Endothelial cell of umbilical vein (primary cell): Measurements from ENCODE around the gene CHST15. TPM values are rescaled to one million over a fixed set of nuclear protein-coding genes. Genes with fewer than 3 reads are reported as not detected.

ENCODE experiments used
- BruUV-seq: library from RNA; stranded (reverse); fragments of 400-500 nt; replicated peaks from 2 replicates; lab custom pipeline; 2021; lab: Mats Ljungman, UMichigan
- CTCF ChIA-PET: fragments of 300-600, 350-600 bp; sonication (Branson Sonifier 250); formaldehyde crosslinking; loops from one replicate; lab custom pipeline; 2021; ENCODE audit warnings: antibody characterized with exemption, inconsistent platforms; lab: Charles Lee
- POLR2A ChIA-PET: fragments of 300-600, 350-600 bp; sonication (Branson Sonifier 250); formaldehyde crosslinking; loops from one replicate; lab custom pipeline; 2021; ENCODE audit warnings: antibody characterized with exemption, inconsistent platforms; lab: Charles Lee
- DNase-seq: peaks from one replicate; pipeline ENCODE4 v3.0.0-alpha.2; 2011; ENCODE audit warnings: low read depth, low spot score
- FAIRE-seq: peaks from 2 replicates; lab custom pipeline; 2011; peaks lifted over from hg19 to GRCh38; lab: Jason Lieb, UNC
- H2AFZ ChIP-seq: 2 replicates; pipeline ENCODE4 v1.6.0; 2012; ENCODE audit warnings: low read depth, low read length, control low read depth, inconsistent platforms
- H3K27ac ChIP-seq: 2 replicates; pipeline ENCODE4 v1.5.1; 2011; ENCODE audit warnings: low read depth, mild to moderate bottlenecking, control low read depth, low read length, moderate library complexity; ENCODE audit not compliant: insufficient read depth
- H3K27me3 ChIP-seq, 2 experiments: 2 replicates each; pipeline versions ENCODE4 v1.6.0 to v1.6.1; 2011; ENCODE audit warnings: low read length in 2 of 2, mixed read lengths in 1 of 2; ENCODE audit not compliant: control insufficient read depth in 2 of 2, insufficient read depth in 2 of 2
- H3K36me3 ChIP-seq, 2 experiments: 2 replicates in 1 of 2; 3 replicates in 1 of 2; pipeline ENCODE4 v1.5.1; 2011; ENCODE audit warnings: low read length in 2 of 2, mild to moderate bottlenecking in 1 of 2, moderate library complexity in 1 of 2; ENCODE audit not compliant: control insufficient read depth in 2 of 2, insufficient read depth in 2 of 2; ENCODE audit errors: extremely low read depth in 1 of 2
- H3K4me1 ChIP-seq: 3 replicates; pipeline ENCODE4 v1.5.1; 2011; ENCODE audit warnings: mild to moderate bottlenecking, low read length; ENCODE audit not compliant: control insufficient read depth, insufficient read depth; ENCODE audit errors: extremely low read depth
- H3K4me2 ChIP-seq: 2 replicates; pipeline ENCODE4 v1.6.1; 2011; ENCODE audit warnings: low read length, control low read depth, mixed read lengths; ENCODE audit not compliant: insufficient read depth
- H3K4me3 ChIP-seq, 3 experiments: fragments of 200-600 bp in 1 of 3; sonication (generic), shearing (Covaris generic) in 1 of 3; replicated peaks in 1 of 3; 2 replicates each; pipeline ENCODE4 v1.5.1; 2011 to 2016; ENCODE audit warnings: control low read depth in 3 of 3, low read length in 3 of 3, mild to moderate bottlenecking in 2 of 3, inconsistent platforms in 1 of 3, low read depth in 1 of 3, moderate library complexity in 1 of 3; ENCODE audit not compliant: insufficient read depth in 1 of 3
- H3K79me2 ChIP-seq: 2 replicates; pipeline ENCODE4 v1.6.0; 2012; ENCODE audit warnings: low read length, inconsistent platforms; ENCODE audit not compliant: control insufficient read depth, insufficient read depth
- H3K9ac ChIP-seq: replicated peaks from 2 replicates; pipeline ENCODE3; 2011; ENCODE audit warnings: low read length, control low read depth; ENCODE audit not compliant: insufficient read depth; ENCODE audit errors: extremely low read depth
- H3K9me1 ChIP-seq: replicated peaks from 3 replicates; pipeline ENCODE4 v1.6.0; 2011; ENCODE audit warnings: mild to moderate bottlenecking, low read length; ENCODE audit not compliant: control insufficient read depth, insufficient read depth; ENCODE audit errors: extremely low read depth
- H3K9me3 ChIP-seq: replicated peaks from 2 replicates; pipeline ENCODE4 v1.5.1; 2012; ENCODE audit warnings: low read length, inconsistent platforms; ENCODE audit not compliant: control insufficient read depth, insufficient read depth
- H4K20me1 ChIP-seq: replicated peaks from 2 replicates; pipeline ENCODE3; 2011; ENCODE audit warnings: mild to moderate bottlenecking, low read length; ENCODE audit not compliant: control insufficient read depth, insufficient read depth; ENCODE audit errors: extremely low read depth
- EZH2 ChIP-seq: IDR thresholded peaks from 2 replicates; pipeline ENCODE4 v1.6.1; 2012; ENCODE audit warnings: borderline replicate concordance, low read depth, mild to moderate bottlenecking, moderate library complexity, low read length, inconsistent platforms; ENCODE audit not compliant: severe bottlenecking
- FOS ChIP-seq: IDR thresholded peaks from 2 replicates; pipeline ENCODE4 v1.6.1; 2011; ENCODE audit warnings: mild to moderate bottlenecking, low read length, moderate library complexity, borderline replicate concordance; ENCODE audit not compliant: insufficient read depth
- GATA2 ChIP-seq: IDR thresholded peaks from 2 replicates; pipeline ENCODE4 v1.7.0; 2011; ENCODE audit warnings: low read depth, mild to moderate bottlenecking, moderate library complexity, mixed read lengths, low read length; ENCODE audit not compliant: insufficient read length, insufficient read depth
- JUN ChIP-seq: IDR thresholded peaks from 2 replicates; pipeline ENCODE4 v1.6.1; 2011; ENCODE audit warnings: borderline replicate concordance, low read depth; ENCODE audit not compliant: insufficient read length, insufficient read depth
- MYC ChIP-seq: IDR thresholded peaks from one replicate; pipeline ENCODE4 v1.6.1; 2011; ENCODE audit warnings: mild to moderate bottlenecking, low read depth, low read length
- POLR2A ChIP-seq: IDR thresholded peaks from 2 replicates; pipeline ENCODE4 v1.6.1; 2012; ENCODE audit warnings: low read depth, mild to moderate bottlenecking, control low read depth, low read length
- POLR2AphosphoS5 ChIP-seq: IDR thresholded peaks from 2 replicates; pipeline ENCODE4 v1.6.1; 2012; ENCODE audit warnings: low read depth, mild to moderate bottlenecking, control low read depth, low read length, moderate library complexity; ENCODE audit not compliant: insufficient read depth
- dilution Hi-C: fragments of 300-500 bp; cut with MboI; formaldehyde crosslinking; loops from one replicate; pipeline ENCODE4 v1.15.0; 2019; ENCODE audit warnings: low sequenced_read_pairs; ENCODE audit not compliant: extremely low pct_ligation_motif_present
- intact Hi-C: fragments of 100-400 bp; cut with micrococcal nuclease; formaldehyde crosslinking; loops from one replicate; pipeline ENCODE4 v1.10.0; 2022
- polyA plus RNA-seq, 4 experiments: library from polyadenylated mRNA; depleted of rRNA in 3 of 4; stranded (reverse) in 3 of 4; unstranded in 1 of 4; fragments of >200 nt; gene quantifications; 2 replicates each; pipeline versions ENCODE4 v1.2.1 to v1.2.3, GENCODE V29; 2011 to 2012; ENCODE audit warnings: missing spikeins in 1 of 4
- total RNA-seq: library from RNA; stranded (reverse); gene quantifications from 2 replicates; pipeline ENCODE4 v1.2.3, GENCODE V29; 2021
- TF ChIP-seq, protein P1 (sequence below), 2 donors: IDR thresholded peaks; 1 replicate in 1 of 2; 2 replicates in 1 of 2; pipeline ENCODE4 v1.5.1; 2011; ENCODE audit warnings: low read length in 2 of 2, mild to moderate bottlenecking in 2 of 2, moderate library complexity in 2 of 2, control low read depth in 1 of 2, inconsistent platforms in 1 of 2, low read depth in 1 of 2; ENCODE audit not compliant: insufficient read depth in 1 of 2; ENCODE audit errors: extremely low read depth in 1 of 2
- TF ChIP-seq, protein P2 (sequence below): IDR thresholded peaks from 2 replicates; pipeline ENCODE4 v1.6.1; 2011; ENCODE audit not compliant: insufficient read depth, insufficient read length

Gene CHST15
- total and polyA plus RNA-seq, 2 donors (not counting 3 experiments of a cell fraction or from before 2014, with no cell fraction given): 23.1 to 29.2 TPM

DNA sequence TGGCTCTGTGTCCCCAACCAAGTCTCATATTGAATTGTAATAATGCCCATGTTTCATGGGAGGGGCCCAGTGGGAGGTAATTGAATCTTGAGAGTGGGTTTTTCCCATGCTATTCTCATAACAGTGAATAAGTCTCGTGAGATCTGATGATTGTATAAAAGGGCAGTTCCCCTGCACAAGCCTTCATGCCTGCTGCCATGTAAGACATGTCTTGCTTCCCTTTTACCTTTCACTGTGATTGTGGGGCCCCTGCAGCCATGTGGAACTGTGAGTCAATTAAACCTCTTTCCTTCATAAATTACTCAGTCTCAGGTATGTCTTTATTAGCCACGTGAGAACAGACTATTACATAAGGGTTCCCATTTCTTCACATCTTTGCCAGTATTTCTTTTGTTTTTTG is 104.7 kb downstream of the CHST15 start:
- Histone ChIP-seq H3K79me2 (no peaks in the 10 kb centered on the region), H3K27me3 (peaks cover 19 to 21% of the 10 kb centered on the region in 2 experiments), H3K4me1 (no peaks in the 10 kb centered on the region), H3K9me3 (no peaks in the 10 kb centered on the region), H2AFZ (no peak overlapping the region), H3K9me1 (no peaks in the 10 kb centered on the region), H4K20me1 (no peaks in the 10 kb centered on the region), H3K4me2 (no peak overlapping the region), H3K27ac (no peak overlapping the region), H3K9ac (no peak overlapping the region), H3K4me3 (no peak overlapping the region), H3K36me3 (no peaks in the 10 kb centered on the region)
- intact Hi-C loops (no loop called here), dilution Hi-C loops (no loop called here)
- ChIA-PET POLR2A (no interaction called here), CTCF (interaction anchor here (1.6 to 3.7 kb wide), 2 partner anchors 400 to 402 kb away, joined by 6 to 15 read pairs; no protein-coding TSS in a partner anchor)
- no TSS peak for BruUV-seq
- FAIRE-seq (no peak), DNase-seq (no peak)
- TF ChIP-seq, protein P1, sequence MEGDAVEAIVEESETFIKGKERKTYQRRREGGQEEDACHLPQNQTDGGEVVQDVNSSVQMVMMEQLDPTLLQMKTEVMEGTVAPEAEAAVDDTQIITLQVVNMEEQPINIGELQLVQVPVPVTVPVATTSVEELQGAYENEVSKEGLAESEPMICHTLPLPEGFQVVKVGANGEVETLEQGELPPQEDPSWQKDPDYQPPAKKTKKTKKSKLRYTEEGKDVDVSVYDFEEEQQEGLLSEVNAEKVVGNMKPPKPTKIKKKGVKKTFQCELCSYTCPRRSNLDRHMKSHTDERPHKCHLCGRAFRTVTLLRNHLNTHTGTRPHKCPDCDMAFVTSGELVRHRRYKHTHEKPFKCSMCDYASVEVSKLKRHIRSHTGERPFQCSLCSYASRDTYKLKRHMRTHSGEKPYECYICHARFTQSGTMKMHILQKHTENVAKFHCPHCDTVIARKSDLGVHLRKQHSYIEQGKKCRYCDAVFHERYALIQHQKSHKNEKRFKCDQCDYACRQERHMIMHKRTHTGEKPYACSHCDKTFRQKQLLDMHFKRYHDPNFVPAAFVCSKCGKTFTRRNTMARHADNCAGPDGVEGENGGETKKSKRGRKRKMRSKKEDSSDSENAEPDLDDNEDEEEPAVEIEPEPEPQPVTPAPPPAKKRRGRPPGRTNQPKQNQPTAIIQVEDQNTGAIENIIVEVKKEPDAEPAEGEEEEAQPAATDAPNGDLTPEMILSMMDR (IDR thresholded peaks at IDR 0.05; ENCODE audit: extremely low read depth in 1 of 2, insufficient read depth in 1 of 2, low read depth in 1 of 2, low read length in 2 of 2): no peak
- TF ChIP-seq POLR2AphosphoS5 (no peak), FOS (no peak)

DNA sequence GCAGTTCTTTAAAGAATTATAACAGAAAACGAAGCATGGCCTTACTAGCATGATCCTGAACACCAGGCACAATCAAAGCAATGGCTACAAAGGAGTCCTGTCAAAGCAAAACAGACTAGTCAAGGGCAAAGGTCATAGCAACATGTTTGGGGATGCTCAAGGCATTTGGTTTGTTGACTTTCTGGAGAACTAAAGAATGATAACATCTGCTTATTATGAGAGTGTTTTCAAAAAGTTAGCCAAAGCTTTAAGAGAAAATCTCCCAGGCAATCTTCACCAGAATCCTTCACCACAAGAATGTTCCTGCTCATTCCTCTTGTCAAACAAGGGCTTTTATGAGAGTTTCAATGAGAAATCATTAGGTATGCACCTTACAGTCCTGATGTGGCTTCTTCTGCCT is 106.7 kb downstream of the CHST15 start:
- no TSS peak for BruUV-seq
- CTCF ChIA-PET: interaction anchor here (3.7 kb wide), 1 partner anchor 402 kb away, joined by 15 read pairs; no protein-coding TSS in a partner anchor
- Histone ChIP-seq H3K79me2 (no peaks in the 10 kb centered on the region), H3K4me1 (no peaks in the 10 kb centered on the region), H3K36me3 (no peaks in the 10 kb centered on the region), H3K9me3 (no peaks in the 10 kb centered on the region), H3K9ac (no peak overlapping the region), H4K20me1 (no peaks in the 10 kb centered on the region), H3K27ac (no peak overlapping the region), H3K27me3 (peaks cover 9 to 13% of the 10 kb centered on the region in 2 experiments), H3K4me2 (no peak overlapping the region), H3K4me3 (no peak overlapping the region), H2AFZ (no peak overlapping the region), H3K9me1 (no peaks in the 10 kb centered on the region)
- POLR2A ChIA-PET: no interaction called here
- dilution Hi-C loops (no loop called here), intact Hi-C loops (no loop called here)
- no peak for DNase-seq
- TF ChIP-seq, protein P1 (IDR thresholded peaks at IDR 0.05; ENCODE audit: extremely low read depth in 1 of 2, insufficient read depth in 1 of 2, low read depth in 1 of 2, low read length in 2 of 2): no peak
- TF ChIP-seq EZH2 (no peak), JUN (no peak), GATA2 (no peak), POLR2A (no peak), FOS (no peak), POLR2AphosphoS5 (no peak), MYC (no peak)
- TF ChIP-seq, protein P2, sequence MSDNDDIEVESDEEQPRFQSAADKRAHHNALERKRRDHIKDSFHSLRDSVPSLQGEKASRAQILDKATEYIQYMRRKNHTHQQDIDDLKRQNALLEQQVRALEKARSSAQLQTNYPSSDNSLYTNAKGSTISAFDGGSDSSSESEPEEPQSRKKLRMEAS: no peak
- no peak for FAIRE-seq
